Neuronal stem cell (in vitro differentiated cells): ENCODE measurements around the gene SPIB.

Source experiments
- DNase-seq: peaks from one replicate; pipeline ENCODE4 v3.0.0-alpha.2; 2013; ENCODE audit warnings: low spot score
- H2AFZ ChIP-seq: one replicate; pipeline ENCODE4 v1.6.1; 2013; ENCODE audit warnings: mild to moderate bottlenecking, low read length, inconsistent platforms
- H2AK5ac ChIP-seq: 2 replicates; pipeline ENCODE4 v1.6.1; 2013; ENCODE audit warnings: low read depth, mild to moderate bottlenecking, inconsistent platforms, low read length, moderate library complexity, mixed read lengths
- H2BK120ac ChIP-seq: 2 replicates; pipeline ENCODE4 v1.6.1; 2013; ENCODE audit warnings: low read depth, mild to moderate bottlenecking, inconsistent platforms, low read length, moderate library complexity, mixed read lengths
- H2BK12ac ChIP-seq: one replicate; pipeline ENCODE4 v1.6.1; 2013; ENCODE audit warnings: low read length, inconsistent platforms
- H2BK15ac ChIP-seq: 2 replicates; pipeline ENCODE4 v1.6.1; 2013; ENCODE audit warnings: mild to moderate bottlenecking, low read length, inconsistent platforms, mixed read lengths
- H2BK5ac ChIP-seq: one replicate; pipeline ENCODE4 v1.6.1; 2013; ENCODE audit warnings: inconsistent platforms, mild to moderate bottlenecking, low read length, moderate library complexity
- H3K14ac ChIP-seq: one replicate; pipeline ENCODE4 v1.6.1; 2013; ENCODE audit warnings: low read length, inconsistent platforms
- H3K18ac ChIP-seq: 2 replicates; pipeline ENCODE4 v1.6.1; 2013; ENCODE audit warnings: low read length, inconsistent platforms
- H3K23ac ChIP-seq: 2 replicates; pipeline ENCODE4 v1.6.1; 2013; ENCODE audit warnings: low read depth, mild to moderate bottlenecking, mixed read lengths, low read length, inconsistent platforms; ENCODE audit not compliant: poor library complexity
- H3K27ac ChIP-seq: replicated peaks from 3 replicates; pipeline ENCODE4 v1.5.1; 2013; ENCODE audit warnings: low read length, inconsistent platforms
- H3K27me3 ChIP-seq, 3 experiments: 2 replicates each; pipeline ENCODE4 v1.6.1; 2013; ENCODE audit warnings: low read length in 3 of 3, mild to moderate bottlenecking in 2 of 3, inconsistent platforms in 1 of 3, low read depth in 1 of 3, mixed read lengths in 1 of 3, moderate library complexity in 1 of 3; ENCODE audit not compliant: control insufficient read depth in 3 of 3, insufficient read depth in 3 of 3
- H3K36me3 ChIP-seq, 2 donors: replicated peaks in 1 of 2; 2 replicates each; pipeline ENCODE4 v1.6.1; 2013; ENCODE audit warnings: low read length in 2 of 2; ENCODE audit not compliant: control insufficient read depth in 2 of 2, insufficient read depth in 2 of 2
- H3K4ac ChIP-seq: 2 replicates; pipeline ENCODE4 v1.6.1; 2013; ENCODE audit warnings: inconsistent platforms, mild to moderate bottlenecking, low read length, moderate library complexity
- H3K4me1 ChIP-seq, 2 donors: 1 replicate in 1 of 2; 2 replicates in 1 of 2; pipeline ENCODE4 v1.6.1; 2013; ENCODE audit warnings: low read length in 2 of 2, low read depth in 1 of 2; ENCODE audit not compliant: control insufficient read depth in 2 of 2, insufficient read depth in 1 of 2
- H3K4me2 ChIP-seq: one replicate; pipeline ENCODE4 v1.6.1; 2013; ENCODE audit warnings: mild to moderate bottlenecking, low read length, inconsistent platforms; ENCODE audit not compliant: insufficient read depth, poor library complexity, severe bottlenecking
- H3K4me3 ChIP-seq, 2 donors: 2 replicates each; pipeline ENCODE4 v1.5.1; 2013; ENCODE audit warnings: low read length in 2 of 2, mild to moderate bottlenecking in 2 of 2, inconsistent platforms in 1 of 2, moderate library complexity in 1 of 2
- H3K79me1 ChIP-seq: one replicate; pipeline ENCODE4 v1.6.1; 2013; ENCODE audit warnings: low read depth, mild to moderate bottlenecking, inconsistent platforms, low read length, moderate library complexity
- H3K9ac ChIP-seq: one replicate; pipeline ENCODE4 v1.6.1; 2013; ENCODE audit warnings: mild to moderate bottlenecking, low read depth, low read length, inconsistent platforms; ENCODE audit not compliant: poor library complexity
- H3K9me3 ChIP-seq, 2 donors: replicated peaks in 1 of 2; 2 replicates each; pipeline versions ENCODE3 to v1.6.1; 2013; ENCODE audit warnings: low read length in 2 of 2, mild to moderate bottlenecking in 2 of 2, inconsistent platforms in 1 of 2, low read depth in 1 of 2, mixed read lengths in 1 of 2, moderate library complexity in 1 of 2; ENCODE audit not compliant: control insufficient read depth in 2 of 2, insufficient read depth in 1 of 2
- H4K8ac ChIP-seq: one replicate; pipeline ENCODE4 v1.6.1; 2013; ENCODE audit warnings: low read depth, mild to moderate bottlenecking, inconsistent platforms, low read length, moderate library complexity
- H4K91ac ChIP-seq: one replicate; pipeline ENCODE4 v1.6.1; 2013; ENCODE audit warnings: low read length, low read depth, mild to moderate bottlenecking, inconsistent platforms; ENCODE audit not compliant: poor library complexity
- WGBS, 2 donors: extraction: QIAGEN DNeasy Blood & Tissue Kit; methylation state at CpG; one replicate each; pipeline ENCODE4 v1.1.7; 2013; ENCODE audit warnings: missing lambda C conversion rate in 2 of 2, mixed read lengths in 1 of 2; ENCODE audit not compliant: insufficient read length in 2 of 2, insufficient replicate concordance in 1 of 2; ENCODE audit errors: extremely low coverage in 2 of 2; 5-methylcytosine and 5-hydroxymethylcytosine counted together

SPIB gene

DNA sequence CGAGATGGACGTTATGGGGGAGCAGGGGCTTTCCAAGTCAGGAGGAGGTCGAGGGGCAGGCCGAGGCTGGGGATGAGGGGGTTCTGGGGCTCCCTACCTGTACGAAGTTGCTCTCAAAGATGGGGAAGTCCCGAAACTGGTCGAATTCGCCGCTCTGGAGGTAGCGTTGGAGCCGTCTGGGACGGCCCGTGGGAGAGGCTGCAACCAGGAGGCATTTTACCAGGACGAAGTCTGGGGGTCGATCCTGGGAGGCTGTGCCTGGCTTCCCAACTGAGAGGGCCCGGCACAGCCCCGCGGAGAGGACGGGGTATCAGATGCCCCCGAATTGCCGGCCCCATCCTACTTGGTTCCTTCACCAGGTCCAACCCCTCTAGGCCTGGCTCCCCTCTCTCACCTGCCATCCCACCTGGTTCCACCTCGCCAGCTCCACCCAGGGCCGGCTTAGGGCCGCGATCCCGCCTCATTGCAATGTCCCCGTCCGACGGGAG lies 57.0 kb downstream of the SPIB start:
- H3K9ac ChIP-seq, result no peak overlapping the region
- WGBS, 2 donors, result no CpG with 5 or more reads among the region's 29 CpGs
- peak overlapping the region; percentile 87 for H2BK120ac ChIP-seq
- peak overlapping the region; percentile 47 for H2BK12ac ChIP-seq
- peak overlapping the region; percentile 85 for H3K18ac ChIP-seq
- H2AFZ ChIP-seq, result peak overlapping the region; percentile 100
- no peak overlapping the region for H3K4me2 ChIP-seq
- no peak overlapping the region for H2BK15ac ChIP-seq
- H4K91ac ChIP-seq, result no peak overlapping the region
- peak overlapping the region; percentile 98 for H2AK5ac ChIP-seq
- no peak overlapping the region for H3K4me3 ChIP-seq
- peaks cover 14 to 21% of the 10 kb centered on the region in 2 donors for H3K36me3 ChIP-seq
- no peaks in the 10 kb centered on the region for H3K4me1 ChIP-seq
- H3K9me3 ChIP-seq, result peaks cover 6 to 31% of the 10 kb centered on the region in 2 donors
- H3K23ac ChIP-seq, result peak overlapping the region; percentile 12
- DNase-seq, result no peak
- peaks cover 7% of the 10 kb centered on the region for H3K79me1 ChIP-seq
- peaks cover 0 to 15% (median 0%) of the 10 kb centered on the region in 3 experiments for H3K27me3 ChIP-seq
- H2BK5ac ChIP-seq, result peak overlapping the region; percentile 90
- no peak overlapping the region for H3K14ac ChIP-seq
- no peak overlapping the region for H3K27ac ChIP-seq
- H4K8ac ChIP-seq, result no peak overlapping the region
- peak overlapping the region; percentile 53 for H3K4ac ChIP-seq

DNA sequence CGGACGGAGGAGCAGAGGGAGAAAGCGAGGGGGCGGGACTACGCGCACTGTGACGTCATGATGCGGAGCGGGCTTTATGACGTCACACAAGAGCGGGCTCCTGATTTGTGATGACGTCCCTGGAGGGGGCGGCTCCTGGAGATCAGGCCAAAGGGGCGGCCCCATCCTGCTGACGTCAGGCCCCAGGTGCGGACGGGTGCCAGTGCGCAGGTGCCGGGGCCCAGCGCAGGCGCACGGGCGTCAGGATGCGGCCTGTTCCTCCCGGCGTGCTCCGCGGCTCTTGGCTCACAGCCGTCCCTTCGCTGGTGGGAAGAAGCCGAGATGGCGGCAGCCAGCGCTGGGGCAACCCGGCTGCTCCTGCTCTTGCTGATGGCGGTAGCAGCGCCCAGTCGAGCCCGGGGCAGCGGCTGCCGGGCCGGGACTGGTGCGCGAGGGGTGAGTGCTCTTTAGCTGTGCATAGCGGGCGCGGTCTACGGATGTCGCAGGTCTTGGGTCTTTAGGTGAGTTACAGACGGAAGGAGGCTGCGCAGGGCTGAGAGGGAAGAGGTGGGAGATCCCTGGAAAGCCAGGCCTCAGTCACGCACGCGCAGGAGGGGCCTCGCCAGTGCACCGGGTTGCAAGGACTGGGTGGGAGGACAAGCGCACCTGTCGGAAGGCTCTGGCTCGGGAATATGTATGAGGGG lies 57.6 kb downstream of the SPIB start, which contains the start of the genes EMC10 and GARIN5A:
Gene EMC10 (plus strand): TSS at position 284 of the 683 bp plus-strand sequence. CDS start 38 bp downstream, at position 322.
Gene GARIN5A (minus strand): TSS at position 625 of the 683 bp plus-strand sequence. CDS start 460 bp downstream, at position 165.
- peaks cover 0 to 15% (median 0%) of the 10 kb centered on the region in 3 experiments for H3K27me3 ChIP-seq
- H3K14ac ChIP-seq, result no peak within 1 kb of the TSS
- H3K9me3 ChIP-seq, result peaks cover 6 to 31% of the 10 kb centered on the region in 2 donors
- no peaks in the 10 kb centered on the region for H3K4me1 ChIP-seq
- peak within 1 kb of the TSS; percentile 98 for H2AK5ac ChIP-seq
- peak within 1 kb of the TSS; percentile 98 for H3K18ac ChIP-seq
- peak within 1 kb of the TSS; percentile 21 for H2BK15ac ChIP-seq
- H2BK5ac ChIP-seq, result peak within 1 kb of the TSS; percentile 90
- H3K4me3 ChIP-seq, result peak within 1 kb of the TSS; percentile 46 to 97
- peak within 1 kb of the TSS; percentile 79 for H3K27ac ChIP-seq
- H2BK120ac ChIP-seq, result peak within 1 kb of the TSS; percentile 87
- peak within 1 kb of the TSS; percentile 69 for H3K4me2 ChIP-seq
- peaks cover 7% of the 10 kb centered on the region for H3K79me1 ChIP-seq
- H4K8ac ChIP-seq, result no peak within 1 kb of the TSS
- H3K9ac ChIP-seq, result peak within 1 kb of the TSS; percentile 95
- H2BK12ac ChIP-seq, result peak within 1 kb of the TSS; percentile 47
- no CpG with 5 or more reads among the region's 58 CpGs for WGBS, 2 donors
- peak within 1 kb of the TSS; percentile 12 for H3K23ac ChIP-seq
- H3K4ac ChIP-seq, result peak within 1 kb of the TSS; percentile 53
- H2AFZ ChIP-seq, result peak within 1 kb of the TSS; percentile 100
- DNase-seq, result peak; percentile 93
- H4K91ac ChIP-seq, result no peak within 1 kb of the TSS
- H3K36me3 ChIP-seq, result peaks cover 14 to 25% of the 10 kb centered on the region in 2 donors

DNA sequence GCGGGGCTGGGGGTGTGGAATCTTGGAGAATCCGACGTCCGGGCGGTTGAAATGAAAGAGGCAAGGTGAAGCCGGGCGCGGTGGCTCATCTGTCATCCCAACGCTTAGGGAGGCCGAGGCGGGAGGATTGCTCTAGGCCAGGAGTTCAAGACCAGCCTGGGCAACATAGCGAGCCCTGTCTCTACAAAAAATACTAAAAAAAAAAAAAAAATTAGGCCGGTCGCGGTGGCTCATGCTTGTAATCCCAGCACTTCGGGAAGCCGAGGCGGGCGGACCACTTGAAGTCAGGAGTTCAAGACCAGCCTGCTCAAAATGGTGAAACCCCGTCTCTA lies 58.1 kb downstream of the SPIB start:
- H3K9me3 ChIP-seq, result peaks cover 5 to 31% of the 10 kb centered on the region in 2 donors
- H2BK12ac ChIP-seq, result no peak overlapping the region
- no peak overlapping the region for H3K27ac ChIP-seq
- H2BK15ac ChIP-seq, result no peak overlapping the region
- H2BK120ac ChIP-seq, result no peak overlapping the region
- no peaks in the 10 kb centered on the region for H3K4me1 ChIP-seq
- H3K27me3 ChIP-seq, result peaks cover 0 to 15% (median 0%) of the 10 kb centered on the region in 3 experiments
- peaks cover 5% of the 10 kb centered on the region for H3K79me1 ChIP-seq
- H3K4me2 ChIP-seq, result peak overlapping the region; percentile 69
- H3K4me3 ChIP-seq, result peak overlapping the region; percentile 46 to 97
- H3K4ac ChIP-seq, result no peak overlapping the region
- H4K91ac ChIP-seq, result no peak overlapping the region
- no peak overlapping the region for H4K8ac ChIP-seq
- peak overlapping the region; percentile 100 for H2AFZ ChIP-seq
- WGBS, 2 donors, result no CpG with 5 or more reads among the region's 20 CpGs
- H3K14ac ChIP-seq, result no peak overlapping the region
- peaks cover 14 to 25% of the 10 kb centered on the region in 2 donors for H3K36me3 ChIP-seq
- H2BK5ac ChIP-seq, result no peak overlapping the region
- H3K18ac ChIP-seq, result no peak overlapping the region
- no peak for DNase-seq
- H3K23ac ChIP-seq, result peak overlapping the region; percentile 12
- no peak overlapping the region for H2AK5ac ChIP-seq
- H3K9ac ChIP-seq, result no peak overlapping the region

DNA sequence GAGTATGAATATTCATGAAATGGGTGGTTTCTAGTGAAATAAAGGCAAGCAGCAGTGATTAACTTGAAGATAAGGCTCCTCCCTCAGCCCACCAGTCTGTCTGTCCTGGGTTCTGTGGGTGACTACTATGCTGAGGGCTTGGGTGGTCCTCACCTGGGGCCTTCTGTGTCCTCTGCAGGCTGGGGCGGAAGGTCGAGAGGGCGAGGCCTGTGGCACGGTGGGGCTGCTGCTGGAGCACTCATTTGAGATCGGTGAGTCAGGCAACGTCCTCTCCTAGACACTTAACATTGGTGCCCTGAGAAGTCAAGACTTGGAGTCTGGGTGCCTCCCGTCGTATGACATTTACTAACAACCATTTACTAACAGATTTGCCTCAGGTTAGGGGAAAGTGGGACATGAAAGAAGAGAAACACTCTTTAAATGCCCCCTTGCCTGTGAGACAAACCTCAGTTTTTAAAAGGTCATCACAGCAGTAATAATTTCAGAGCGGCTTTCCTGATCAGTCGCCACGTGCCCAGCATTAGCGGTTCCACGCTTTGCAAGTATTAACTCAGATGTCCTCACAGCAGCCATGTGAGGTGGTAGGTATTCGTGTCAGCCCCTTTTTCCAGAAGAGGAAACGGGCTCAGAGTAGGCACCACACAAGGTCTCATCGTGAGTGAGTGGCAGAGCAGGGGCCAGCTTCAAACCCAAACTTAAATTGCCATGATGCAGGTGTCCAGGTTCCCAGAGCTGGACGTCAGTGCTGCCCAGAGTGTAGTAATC lies 59.2 kb downstream of the SPIB start:
- no peak overlapping the region for H3K4ac ChIP-seq
- H3K14ac ChIP-seq, result no peak overlapping the region
- no peak overlapping the region for H3K18ac ChIP-seq
- peaks cover 0 to 15% (median 0%) of the 10 kb centered on the region in 3 experiments for H3K27me3 ChIP-seq
- H3K23ac ChIP-seq, result no peak overlapping the region
- no peak overlapping the region for H2AFZ ChIP-seq
- no peak overlapping the region for H3K4me2 ChIP-seq
- no peak overlapping the region for H2AK5ac ChIP-seq
- H2BK12ac ChIP-seq, result no peak overlapping the region
- no CpG with 5 or more reads among the region's 17 CpGs for WGBS, 2 donors
- peaks cover 5% of the 10 kb centered on the region for H3K79me1 ChIP-seq
- no peak overlapping the region for H3K4me3 ChIP-seq
- no peak overlapping the region for H3K27ac ChIP-seq
- peaks cover 14 to 29% of the 10 kb centered on the region in 2 donors for H3K36me3 ChIP-seq
- peaks cover 5 to 31% of the 10 kb centered on the region in 2 donors for H3K9me3 ChIP-seq
- no peak overlapping the region for H3K9ac ChIP-seq
- no peak for DNase-seq
- H2BK5ac ChIP-seq, result no peak overlapping the region
- no peaks in the 10 kb centered on the region for H3K4me1 ChIP-seq
- H4K8ac ChIP-seq, result no peak overlapping the region
- no peak overlapping the region for H2BK15ac ChIP-seq
- H2BK120ac ChIP-seq, result no peak overlapping the region
- no peak overlapping the region for H4K91ac ChIP-seq
